Mesendoderm (in vitro differentiated cells): ENCODE data around the gene RASGRF1.

Source experiments
- DNase-seq: peaks from one replicate; pipeline ENCODE4 v3.0.0; 2013
- H2AK5ac ChIP-seq: 2 replicates; pipeline ENCODE4 v1.6.1; 2013; ENCODE audit warnings: low read length, inconsistent platforms
- H2BK120ac ChIP-seq: 2 replicates; pipeline ENCODE4 v1.6.1; 2013; ENCODE audit warnings: low read depth, mild to moderate bottlenecking, low read length, moderate library complexity, mixed read lengths
- H2BK15ac ChIP-seq: replicated peaks from 2 replicates; pipeline ENCODE4 v1.6.1; 2013; ENCODE audit warnings: low read depth, mild to moderate bottlenecking, moderate library complexity
- H2BK5ac ChIP-seq: 2 replicates; pipeline ENCODE4 v1.6.1; 2013; ENCODE audit warnings: low read length, inconsistent platforms
- H3K18ac ChIP-seq: 2 replicates; pipeline ENCODE4 v1.6.1; 2013; ENCODE audit warnings: mild to moderate bottlenecking, low read length, mixed read lengths
- H3K23ac ChIP-seq: one replicate; pipeline ENCODE4 v1.6.1; 2013; ENCODE audit warnings: low read length
- H3K27ac ChIP-seq: 2 replicates; pipeline ENCODE4 v1.5.1; 2013; ENCODE audit warnings: low read depth, mild to moderate bottlenecking, inconsistent platforms, low read length, moderate library complexity
- H3K27me3 ChIP-seq: 2 replicates; pipeline ENCODE4 v1.6.1; 2013; ENCODE audit warnings: low read length, control low read depth, mild to moderate bottlenecking, inconsistent platforms; ENCODE audit not compliant: insufficient read depth, poor library complexity
- H3K36me3 ChIP-seq: 2 replicates; pipeline ENCODE4 v1.6.1; 2013; ENCODE audit warnings: low read length, inconsistent platforms; ENCODE audit not compliant: control insufficient read depth, insufficient read depth
- H3K4ac ChIP-seq: one replicate; pipeline ENCODE4 v1.6.1; 2013; ENCODE audit warnings: low read depth, mild to moderate bottlenecking, low read length, moderate library complexity
- H3K4me1 ChIP-seq: 2 replicates; pipeline ENCODE4 v1.6.1; 2013; ENCODE audit warnings: low read depth, low read length, inconsistent platforms; ENCODE audit not compliant: control insufficient read depth
- H3K4me2 ChIP-seq: 2 replicates; pipeline ENCODE4 v1.6.1; 2013; ENCODE audit warnings: low read length
- H3K4me3 ChIP-seq: 2 replicates; pipeline ENCODE4 v1.5.1; 2013; ENCODE audit warnings: mild to moderate bottlenecking, low read length
- H3K56ac ChIP-seq: one replicate; pipeline ENCODE4 v1.6.1; 2013; ENCODE audit warnings: low read length
- H3K79me1 ChIP-seq: 2 replicates; pipeline ENCODE4 v1.6.1; 2013; ENCODE audit warnings: low read length, inconsistent platforms
- H3K79me2 ChIP-seq: 2 replicates; pipeline ENCODE4 v1.6.1; 2013; ENCODE audit warnings: mild to moderate bottlenecking, low read length; ENCODE audit not compliant: control insufficient read depth, insufficient read depth
- H3K9ac ChIP-seq: 2 replicates; pipeline ENCODE4 v1.6.1; 2013; ENCODE audit warnings: low read length, inconsistent platforms
- H4K5ac ChIP-seq: one replicate; pipeline ENCODE4 v1.6.1; 2013; ENCODE audit warnings: low read length
- H4K8ac ChIP-seq: one replicate; pipeline ENCODE4 v1.6.1; 2013; ENCODE audit warnings: low read depth, mild to moderate bottlenecking, control low read depth, low read length, moderate library complexity
- WGBS: extraction: QIAGEN DNeasy Blood & Tissue Kit; methylation state at CpG from one replicate; pipeline ENCODE4 v1.1.7; 2013; ENCODE audit warnings: low lambda C conversion rate, missing lambda C conversion rate; ENCODE audit not compliant: insufficient coverage; ENCODE audit errors: extremely low coverage; 5-methylcytosine and 5-hydroxymethylcytosine counted together

The RASGRF1 gene

GRCh38 chr15:79093352-79093935, 2.9 kb upstream of the RASGRF1 start:
- Histone ChIP-seq H3K36me3 (no peaks in the 10 kb centered on the region), H3K4ac (no peak overlapping the region), H2BK15ac (no peak overlapping the region), H3K27me3 (peaks cover 35% of the 10 kb centered on the region), H3K9ac (no peak overlapping the region), H3K79me2 (no peaks in the 10 kb centered on the region), H3K79me1 (no peaks in the 10 kb centered on the region), H3K27ac (no peak overlapping the region), H3K4me1 (no peaks in the 10 kb centered on the region), H3K4me2 (no peak overlapping the region), H2BK120ac (no peak overlapping the region), H4K5ac (no peak overlapping the region), H3K56ac (no peak overlapping the region), H4K8ac (no peak overlapping the region), H3K4me3 (no peak overlapping the region), H3K18ac (no peak overlapping the region), H2BK5ac (no peak overlapping the region), H3K23ac (no peak overlapping the region), H2AK5ac (no peak overlapping the region)
- no peak for DNase-seq
- WGBS: no CpG with 5 or more reads among the region's 8 CpGs

GRCh38 chr15:79092382-79092781, 1.8 kb upstream of the RASGRF1 start:
- Histone ChIP-seq H4K8ac (no peak overlapping the region), H3K36me3 (no peaks in the 10 kb centered on the region), H2BK120ac (no peak overlapping the region), H2BK5ac (no peak overlapping the region), H3K79me2 (no peaks in the 10 kb centered on the region), H3K18ac (no peak overlapping the region), H3K4me3 (no peak overlapping the region), H2AK5ac (no peak overlapping the region), H3K27me3 (peaks cover 43% of the 10 kb centered on the region), H3K9ac (no peak overlapping the region), H4K5ac (no peak overlapping the region), H3K4ac (no peak overlapping the region), H2BK15ac (no peak overlapping the region), H3K23ac (no peak overlapping the region), H3K4me1 (no peaks in the 10 kb centered on the region), H3K27ac (no peak overlapping the region), H3K79me1 (no peaks in the 10 kb centered on the region), H3K56ac (no peak overlapping the region), H3K4me2 (no peak overlapping the region)
- no peak for DNase-seq
- WGBS: no CpG with 5 or more reads among the region's 2 CpGs

- H2BK15ac ChIP-seq: no peak overlapping the region
- peaks cover 44% of the 10 kb centered on the region for H3K27me3 ChIP-seq
- no peaks in the 10 kb centered on the region for H3K79me2 ChIP-seq
- H3K79me1 ChIP-seq: no peaks in the 10 kb centered on the region
- H3K4me1 ChIP-seq: no peaks in the 10 kb centered on the region
- H2AK5ac ChIP-seq: no peak overlapping the region
- no peak overlapping the region for H3K4ac ChIP-seq
- no peak overlapping the region for H2BK5ac ChIP-seq
- no peak overlapping the region for H3K27ac ChIP-seq
- H3K4me2 ChIP-seq: peak overlapping the region; percentile 46
- H3K4me3 ChIP-seq: no peak overlapping the region
- H3K36me3 ChIP-seq: no peaks in the 10 kb centered on the region
- H3K18ac ChIP-seq: no peak overlapping the region
- DNase-seq: peak; percentile 32
- no peak overlapping the region for H3K56ac ChIP-seq
- no peak overlapping the region for H2BK120ac ChIP-seq
- H4K5ac ChIP-seq: no peak overlapping the region
- no peak overlapping the region for H3K9ac ChIP-seq
- no CpG with 5 or more reads among the region's 53 CpGs for WGBS
- no peak overlapping the region for H4K8ac ChIP-seq
- no peak overlapping the region for H3K23ac ChIP-seq
Measured at GRCh38 chr15:79091204-79091867, 756 bp upstream of the RASGRF1 start.

GRCh38 chr15:79089890-79090486, 592 bp downstream of the RASGRF1 start:
- H3K4me3 ChIP-seq: no peak overlapping the region

GRCh38 chr15:79089331-79089889, 1.2 kb downstream of the RASGRF1 start:
- Histone ChIP-seq H2AK5ac (no peak overlapping the region), H3K79me1 (no peaks in the 10 kb centered on the region), H3K4me2 (peak overlapping the region; percentile 74), H2BK5ac (no peak overlapping the region), H3K27ac (no peak overlapping the region), H4K8ac (no peak overlapping the region), H3K18ac (no peak overlapping the region), H3K4me1 (no peaks in the 10 kb centered on the region), H2BK120ac (no peak overlapping the region), H3K4ac (no peak overlapping the region), H4K5ac (no peak overlapping the region), H3K79me2 (no peaks in the 10 kb centered on the region), H3K23ac (no peak overlapping the region), H3K9ac (no peak overlapping the region), H3K4me3 (no peak overlapping the region), H3K36me3 (no peaks in the 10 kb centered on the region), H2BK15ac (no peak overlapping the region), H3K56ac (no peak overlapping the region), H3K27me3 (peaks cover 46% of the 10 kb centered on the region)
- peak; percentile 51 for DNase-seq
- no CpG with 5 or more reads among the region's 47 CpGs for WGBS

More at GRCh38 chr15:79089890-79090486, 592 bp downstream of the RASGRF1 start:
- Histone ChIP-seq H3K36me3 (no peaks in the 10 kb centered on the region), H3K27ac (no peak overlapping the region), H2BK5ac (no peak overlapping the region), H3K27me3 (peaks cover 44% of the 10 kb centered on the region), H3K79me2 (no peaks in the 10 kb centered on the region), H3K18ac (no peak overlapping the region), H3K79me1 (no peaks in the 10 kb centered on the region), H3K4me1 (no peaks in the 10 kb centered on the region), H3K4me2 (peak overlapping the region; percentile 74), H3K9ac (no peak overlapping the region), H2BK120ac (no peak overlapping the region), H3K4ac (no peak overlapping the region), H2AK5ac (no peak overlapping the region), H4K5ac (no peak overlapping the region), H3K56ac (peak overlapping the region; percentile 44), H4K8ac (no peak overlapping the region), H3K23ac (no peak overlapping the region), H2BK15ac (no peak overlapping the region)
- no CpG with 5 or more reads among the region's 53 CpGs for WGBS
- DNase-seq: peak; percentile 67
